ENCODE data around the gene OPA3. TPM values are rescaled to one million over a fixed set of nuclear protein-coding genes. Genes with fewer than 3 reads are reported as not detected.

The OPA3 gene
- total RNA-seq, 2 donors from 2014 or later, result 10.3 to 12.6 TPM

- no peaks in the 10 kb centered on the region for H3K9me3 Mint-ChIP-seq
- H3K27me3 Mint-ChIP-seq (ENCODE audit: low read depth), result peaks cover 28% of the 10 kb centered on the region
- peak overlapping the region; percentile 99 for H3K27ac Mint-ChIP-seq
- H3K36me3 Mint-ChIP-seq (ENCODE audit: insufficient read depth in 2 of 2), result peaks cover 1 to 2% of the 10 kb centered on the region in 2 donors
- peaks cover 36% of the 10 kb centered on the region for H3K4me1 Mint-ChIP-seq (ENCODE audit: low read depth)
- peak overlapping the region; percentile 66 to 67 for H3K4me3 Mint-ChIP-seq
- DNase-seq (peak in 1 of 2 donors; percentile 48), ATAC-seq (replicated peaks in 1 of 2) (peak; percentile 30)
These were observed 106.7 kb downstream of the OPA3 start for GRCh38 chr19:45477713-45478453.

Other genes with a start within 250 kb of the OPA3 start
- under 1 TPM; 0.22 to 0.42 TPM for gene KLC3, start 244.1 kb downstream of the OPA3 start, total RNA-seq
- 10 to 100 TPM; 20.4 to 23.2 TPM for gene ERCC2, start 214.2 kb downstream of the OPA3 start, total RNA-seq
- gene PPP1R13L, start 179.7 kb downstream of the OPA3 start, total RNA-seq, result 10 to 100 TPM; 22.7 to 32.0 TPM
- gene POLR1G, start 178.2 kb downstream of the OPA3 start, total RNA-seq, result 1 to 10 TPM; 3.4 to 4.9 TPM
- 10 to 100 TPM; 71.0 to 73.9 TPM for gene ERCC1, start 160.9 kb downstream of the OPA3 start, total RNA-seq
- gene FOSB, start 116.8 kb downstream of the OPA3 start, total RNA-seq, result 10 to 100 TPM; 20.3 to 24.6 TPM
- gene RTN2, start 87.8 kb downstream of the OPA3 start, total RNA-seq, result 1 to 10 TPM; 4.1 to 4.9 TPM
- 1 to 10 TPM; 6.7 to 6.8 TPM for gene PPM1N, start 86.4 kb downstream of the OPA3 start, total RNA-seq
- 100 to 1,000 TPM; 120 to 133 TPM for gene VASP, start 77.3 kb downstream of the OPA3 start, total RNA-seq
- gene GPR4, start 17.4 kb upstream of the OPA3 start, total RNA-seq, result under 1 TPM in 1 of 2 donors, not detected in 1; 0.07 TPM
- gene EML2, start 54.6 kb upstream of the OPA3 start, total RNA-seq, result 100 to 1,000 TPM; 149 to 190 TPM
- 10 to 100 TPM in 1 of 2 donors, 1 to 10 TPM in 1; 5.9 to 11.0 TPM for gene GIPR, start 83.4 kb upstream of the OPA3 start, total RNA-seq
- gene SNRPD2, start 107.2 kb upstream of the OPA3 start, total RNA-seq, result 100 to 1,000 TPM; 449 to 481 TPM
- 10 to 100 TPM; 20.8 to 29.8 TPM for gene QPCTL, start 107.9 kb upstream of the OPA3 start, total RNA-seq
- 10 to 100 TPM; 38.4 to 46.5 TPM for gene FBXO46, start 146.1 kb upstream of the OPA3 start, total RNA-seq
- under 1 TPM; 0.09 to 0.19 TPM for gene MEIOSIN, start 148.6 kb upstream of the OPA3 start, total RNA-seq
- gene SIX5, start 184.4 kb upstream of the OPA3 start, total RNA-seq, result 1 to 10 TPM; 3.7 to 5.2 TPM
- gene DMPK, start 197.7 kb upstream of the OPA3 start, total RNA-seq, result 10 to 100 TPM; 31.7 to 42.4 TPM
- gene DMWD, start 208.0 kb upstream of the OPA3 start, total RNA-seq, result 10 to 100 TPM; 36.7 to 54.1 TPM
- gene RSPH6A, start 230.5 kb upstream of the OPA3 start, total RNA-seq, result under 1 TPM; 0.43 to 0.60 TPM